HUES6 (cell line): ENCODE data around the gene PPP2R5B.

ENCODE experiments used
- H3K27ac ChIP-seq: 2 replicates; pipeline ENCODE4 v1.7.0; 2013; ENCODE audit warnings: low read depth, mild to moderate bottlenecking, low read length, inconsistent platforms
- H3K27me3 ChIP-seq: 2 replicates; pipeline ENCODE4 v1.6.1; 2013; ENCODE audit warnings: low read length; ENCODE audit not compliant: control insufficient read depth, insufficient read depth
- H3K36me3 ChIP-seq: 2 replicates; pipeline ENCODE4 v1.6.1; 2013; ENCODE audit warnings: low read length; ENCODE audit not compliant: control insufficient read depth, insufficient read depth
- H3K4me1 ChIP-seq: 2 replicates; pipeline ENCODE4 v1.6.1; 2013; ENCODE audit warnings: low read length; ENCODE audit not compliant: control insufficient read depth, insufficient read depth
- H3K4me3 ChIP-seq: 2 replicates; pipeline ENCODE4 v1.5.1; 2013; ENCODE audit warnings: low read depth, low read length
- H3K9ac ChIP-seq: one replicate; pipeline ENCODE4 v1.6.1; 2013; ENCODE audit warnings: mild to moderate bottlenecking, low read length
- H3K9me3 ChIP-seq: 2 replicates; pipeline ENCODE4 v1.6.1; 2013; ENCODE audit warnings: low read depth, low read length; ENCODE audit not compliant: control insufficient read depth, insufficient read depth

The PPP2R5B gene

DNA sequence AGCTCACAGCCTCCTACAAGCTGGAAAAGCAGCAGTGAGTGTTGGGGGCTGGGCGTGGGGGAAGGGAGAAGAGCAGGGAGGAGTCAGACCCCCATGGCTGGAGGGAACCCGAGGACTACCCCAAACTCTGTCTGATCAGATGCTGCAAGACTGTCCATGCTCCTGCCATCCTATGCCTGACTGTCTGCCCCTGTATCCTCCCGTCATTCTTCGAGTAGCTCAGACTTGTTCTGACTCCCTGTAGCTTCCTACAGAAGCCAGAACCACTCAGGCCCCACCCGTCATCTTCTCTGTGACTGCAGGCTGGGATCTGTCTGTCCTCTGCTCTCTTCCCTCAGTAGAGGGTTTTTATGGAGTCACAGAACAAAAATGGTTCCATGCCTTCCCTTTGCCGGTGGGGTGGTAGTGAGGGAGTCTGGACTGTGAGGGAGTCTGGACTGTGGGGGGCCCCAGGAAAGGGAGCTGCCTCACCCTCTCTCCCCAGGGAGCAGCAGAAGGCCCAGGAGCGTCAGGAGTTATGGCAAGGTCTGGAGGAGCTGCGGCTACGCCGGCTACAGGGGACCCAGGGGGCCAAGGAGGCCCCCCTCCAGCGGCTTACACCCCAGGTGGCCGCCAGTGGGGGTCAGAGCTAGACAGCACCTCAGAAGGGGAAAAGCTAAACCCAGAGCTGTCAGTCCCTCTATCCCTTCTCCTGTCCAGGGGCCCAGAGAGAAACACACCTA, 8.9 kb downstream of the PPP2R5B start:
- Histone ChIP-seq H3K36me3 (peaks cover 4% of the 10 kb centered on the region; the same call in 1 of the 2 replicates), H3K9me3 (no peaks in the 10 kb centered on the region), H3K4me1 (peaks cover 10% of the 10 kb centered on the region), H3K27me3 (no peaks in the 10 kb centered on the region), H3K4me3 (no peak overlapping the region), H3K9ac (no peak overlapping the region), H3K27ac (no peak overlapping the region)

DNA sequence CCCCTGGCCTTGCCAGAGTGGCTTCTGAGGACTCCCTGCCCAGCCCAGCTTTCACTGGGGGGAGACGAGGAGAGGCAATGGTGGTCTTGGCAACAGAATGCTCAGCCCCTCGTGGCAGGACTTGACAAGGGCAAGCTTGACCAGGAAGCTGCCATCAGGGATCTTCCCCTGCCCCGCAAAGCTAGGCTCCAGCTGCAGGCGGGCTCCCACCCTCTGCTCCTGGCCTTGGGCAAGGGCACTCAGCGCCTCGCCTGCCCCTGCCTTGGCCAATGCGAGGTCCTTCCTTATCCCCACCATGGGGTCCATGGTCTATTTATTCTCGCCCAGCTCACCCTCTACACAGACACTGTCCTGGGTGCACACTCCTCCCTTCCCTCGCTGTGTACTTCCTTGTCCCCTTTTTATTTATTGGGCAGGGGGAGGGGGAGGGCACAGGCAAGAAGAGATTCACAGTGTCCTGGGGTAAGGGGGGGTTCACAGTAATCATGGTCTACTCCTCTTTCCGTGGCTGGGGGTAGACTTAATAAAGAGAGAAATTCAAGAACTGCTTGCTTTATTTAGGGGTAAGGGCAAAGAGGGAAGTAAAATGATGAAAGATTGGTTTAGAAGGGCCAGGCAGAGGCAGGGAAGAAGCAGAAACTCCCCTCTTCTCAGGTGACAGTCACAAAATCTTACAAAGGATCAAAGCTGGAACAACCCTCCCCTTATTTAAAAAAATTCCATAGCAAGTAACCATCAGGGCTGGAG, 9.6 kb downstream of the PPP2R5B start:
- Histone ChIP-seq H3K4me3 (no peak overlapping the region), H3K27ac (no peak overlapping the region), H3K9ac (no peak overlapping the region), H3K27me3 (no peaks in the 10 kb centered on the region), H3K9me3 (no peaks in the 10 kb centered on the region), H3K4me1 (peaks cover 10% of the 10 kb centered on the region), H3K36me3 (peaks cover 4% of the 10 kb centered on the region; the same call in 1 of the 2 replicates)

DNA sequence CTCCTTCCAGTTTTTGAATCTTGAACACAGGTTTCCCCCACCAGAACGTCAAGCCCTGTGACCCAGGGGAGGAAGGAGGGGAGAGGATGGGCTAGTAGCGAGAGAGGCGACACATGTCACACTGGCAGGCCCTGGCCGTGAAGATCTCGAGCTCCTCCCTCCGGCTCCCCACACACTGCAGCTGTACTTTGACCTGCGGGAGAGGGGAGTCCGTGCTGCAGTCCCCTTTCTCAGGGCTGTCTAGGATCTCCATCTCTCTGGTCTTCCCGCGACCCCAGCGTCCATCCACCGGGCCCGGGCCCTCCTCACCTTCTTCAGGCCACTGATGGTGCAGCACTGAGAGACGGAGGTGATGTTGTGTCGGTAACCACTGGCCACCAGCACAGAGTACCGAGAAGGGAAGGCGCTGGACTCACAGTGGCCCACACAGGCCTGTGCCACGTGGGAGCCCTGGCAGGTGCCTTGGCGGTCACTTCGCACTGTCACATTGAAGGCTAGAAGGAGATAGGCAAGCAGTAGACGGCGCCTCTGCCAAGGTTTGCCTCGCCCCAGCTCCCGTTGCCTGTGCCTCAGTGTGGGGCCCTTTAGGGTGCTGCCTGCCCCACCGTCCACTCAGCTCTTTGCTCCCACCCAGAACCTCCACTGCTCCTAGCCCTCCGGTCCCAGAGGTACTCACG, 10.3 kb downstream of the PPP2R5B start:
- Histone ChIP-seq H3K4me1 (peaks cover 10% of the 10 kb centered on the region), H3K27ac (no peak overlapping the region), H3K36me3 (peaks cover 4% of the 10 kb centered on the region; the same call in 1 of the 2 replicates), H3K9ac (no peak overlapping the region), H3K27me3 (no peaks in the 10 kb centered on the region), H3K4me3 (no peak overlapping the region), H3K9me3 (no peaks in the 10 kb centered on the region)

DNA sequence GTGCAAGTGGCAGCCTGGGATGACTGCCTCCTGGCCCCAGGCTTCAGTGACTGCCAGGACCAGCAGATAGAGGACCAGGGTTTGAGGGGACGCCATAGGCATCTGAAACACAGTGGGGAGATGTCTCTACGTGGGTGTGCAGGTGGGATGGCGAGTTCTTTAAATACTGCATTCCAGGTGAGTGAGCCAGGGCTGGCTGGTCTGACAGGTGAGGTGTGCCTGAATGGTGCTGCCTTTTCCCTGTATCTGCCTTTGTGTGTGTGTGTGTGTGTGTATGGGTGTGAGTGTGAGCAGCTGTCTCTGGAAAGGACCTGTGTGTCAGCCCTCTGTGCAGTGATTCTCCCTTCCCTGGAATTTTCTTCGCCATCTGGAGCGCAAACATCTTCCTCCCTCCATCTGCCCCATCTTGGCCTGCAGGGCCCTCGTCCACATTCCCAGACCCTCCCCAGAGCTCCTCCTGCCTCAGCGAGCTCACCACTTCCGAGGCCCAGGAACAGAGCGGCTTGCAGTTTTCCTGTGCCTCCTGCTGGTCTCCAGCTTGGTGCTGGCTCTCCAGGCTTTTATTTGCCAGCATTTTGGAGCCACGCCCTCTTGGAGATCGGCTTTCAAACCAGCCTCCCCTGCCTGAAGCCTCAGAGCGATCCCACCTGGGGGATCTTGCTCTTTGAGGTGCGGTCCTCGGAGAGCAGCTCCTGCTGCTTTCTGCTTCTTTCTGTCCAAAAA, 11.0 kb downstream of the PPP2R5B start, which contains the start of gene GPHA2:
GPHA2 (minus strand) TSS at position 535 of the 723 bp plus-strand sequence; CDS start at position 102, 433 bp downstream.
- Histone ChIP-seq H3K4me1 (peaks cover 10% of the 10 kb centered on the region), H3K27me3 (no peaks in the 10 kb centered on the region), H3K9ac (no peak within 1 kb of the TSS), H3K4me3 (0 out of 2 replicates have a peak within 1 kb of the TSS, but pooled peaks have one; percentile 20), H3K27ac (no peak within 1 kb of the TSS), H3K9me3 (no peaks in the 10 kb centered on the region), H3K36me3 (0 out of 2 replicates have a peak, but pooled peaks cover under 1% of the 10 kb centered on the region)

DNA sequence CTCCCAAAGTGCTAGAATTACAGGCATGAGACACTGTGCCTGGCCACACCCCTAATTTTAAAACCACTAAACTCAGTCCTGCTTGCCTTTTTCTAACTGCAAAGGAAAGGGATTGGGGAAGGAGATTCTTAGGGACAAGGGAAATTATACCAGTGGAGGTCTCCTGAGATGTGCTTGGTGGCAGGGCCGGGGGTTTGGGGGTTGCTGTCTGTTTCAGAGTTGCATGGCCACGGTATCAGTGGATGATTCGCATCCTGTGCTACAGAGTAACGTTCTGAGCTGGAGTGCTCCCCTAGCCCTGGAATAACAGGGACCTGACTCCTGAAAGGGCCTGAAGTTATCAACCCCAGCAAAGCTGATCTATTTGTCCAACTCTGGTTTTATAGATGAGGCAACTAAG, 12.1 kb downstream of the PPP2R5B start:
- Histone ChIP-seq H3K36me3 (no peaks in the 10 kb centered on the region), H3K9me3 (no peaks in the 10 kb centered on the region), H3K27me3 (no peaks in the 10 kb centered on the region; the same call in 1 of the 2 replicates), H3K27ac (no peak overlapping the region), H3K9ac (no peak overlapping the region), H3K4me3 (no peak overlapping the region), H3K4me1 (peaks cover 10% of the 10 kb centered on the region)

DNA sequence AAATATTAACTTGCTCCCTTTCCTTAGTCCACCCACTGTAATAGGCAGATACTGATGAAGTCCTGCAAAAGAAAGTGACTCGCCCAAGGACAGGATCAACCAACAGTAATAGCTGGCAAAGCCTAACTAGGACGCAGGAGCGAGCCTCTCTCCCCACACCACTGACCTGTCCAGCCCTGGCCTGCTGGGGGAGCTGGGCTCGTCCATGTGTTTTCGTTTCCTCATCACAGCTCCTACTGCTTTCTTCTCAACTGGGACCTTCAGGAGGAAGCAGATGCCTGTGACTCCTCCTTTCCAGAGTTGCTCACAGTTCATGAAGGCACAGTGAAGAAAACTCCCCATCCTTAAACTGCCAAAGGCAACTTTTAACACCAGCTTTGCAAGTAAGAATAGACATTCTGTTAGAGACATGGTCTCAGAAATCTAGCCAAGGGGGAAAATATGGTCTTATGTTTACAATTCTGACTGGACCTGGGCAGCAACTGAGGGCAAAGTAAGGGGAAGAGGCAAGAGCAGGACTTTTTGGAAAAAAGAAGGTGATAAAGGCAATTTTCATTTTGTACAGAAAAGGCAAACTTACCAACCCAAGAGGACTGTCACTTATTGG, 22.8 kb downstream of the PPP2R5B start:
- no peak overlapping the region for H3K4me3 ChIP-seq
- no peak overlapping the region for H3K9ac ChIP-seq
- no peaks in the 10 kb centered on the region for H3K4me1 ChIP-seq
- no peaks in the 10 kb centered on the region for H3K9me3 ChIP-seq
- no peak overlapping the region for H3K27ac ChIP-seq
- H3K27me3 ChIP-seq, result peaks cover 11% of the 10 kb centered on the region; the same call in 1 of the 2 replicates
- no peaks in the 10 kb centered on the region for H3K36me3 ChIP-seq

DNA sequence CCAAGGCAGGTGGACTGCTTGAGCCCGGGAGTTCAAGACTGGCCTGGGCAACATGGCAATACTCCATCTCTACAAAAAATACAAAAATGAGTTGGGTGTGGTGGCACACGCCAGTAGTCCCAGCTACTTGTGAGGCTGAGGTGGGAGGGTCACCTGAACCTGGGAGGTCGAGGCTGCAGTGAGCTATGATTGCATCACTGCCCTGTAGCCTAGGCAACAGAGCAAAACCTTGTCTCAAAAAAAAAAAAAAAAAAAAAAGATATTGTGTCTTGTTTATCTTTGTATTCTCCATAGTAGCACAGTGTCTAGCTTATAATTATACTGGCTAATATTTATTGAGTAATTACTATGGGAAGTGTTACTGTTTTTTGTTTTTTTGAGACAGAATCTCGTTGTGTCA, 27.0 kb downstream of the PPP2R5B start:
- Histone ChIP-seq H3K27ac (no peak overlapping the region), H3K9me3 (no peaks in the 10 kb centered on the region), H3K4me1 (no peaks in the 10 kb centered on the region), H3K27me3 (peaks cover 8% of the 10 kb centered on the region; the same call in 1 of the 2 replicates), H3K9ac (no peak overlapping the region), H3K4me3 (no peak overlapping the region), H3K36me3 (no peaks in the 10 kb centered on the region)

DNA sequence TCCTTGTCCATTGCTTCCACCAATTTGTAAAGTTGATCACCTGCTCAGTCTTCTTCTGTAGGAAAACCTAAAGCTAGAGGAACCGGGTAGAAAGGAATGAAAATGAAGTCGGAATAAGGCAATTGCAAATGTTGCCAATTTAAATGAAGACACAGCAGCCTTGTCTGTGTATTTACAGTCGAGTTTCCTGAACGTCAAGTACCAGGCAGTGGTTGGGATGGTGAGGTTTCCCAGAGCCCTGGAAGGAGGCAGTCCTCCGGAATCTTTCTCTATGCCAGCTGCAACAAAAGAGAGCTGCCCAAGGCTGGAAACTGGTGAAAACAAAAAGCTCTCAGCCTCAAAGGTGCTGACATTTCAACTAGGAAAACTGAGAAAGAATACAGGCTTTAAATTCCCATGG, 29.7 kb downstream of the PPP2R5B start:
- H3K36me3 ChIP-seq, result no peaks in the 10 kb centered on the region
- H3K9ac ChIP-seq, result no peak overlapping the region
- peaks cover 8% of the 10 kb centered on the region; the same call in 1 of the 2 replicates for H3K27me3 ChIP-seq
- H3K4me3 ChIP-seq, result no peak overlapping the region
- H3K9me3 ChIP-seq, result no peaks in the 10 kb centered on the region
- no peak overlapping the region for H3K27ac ChIP-seq
- no peaks in the 10 kb centered on the region for H3K4me1 ChIP-seq

DNA sequence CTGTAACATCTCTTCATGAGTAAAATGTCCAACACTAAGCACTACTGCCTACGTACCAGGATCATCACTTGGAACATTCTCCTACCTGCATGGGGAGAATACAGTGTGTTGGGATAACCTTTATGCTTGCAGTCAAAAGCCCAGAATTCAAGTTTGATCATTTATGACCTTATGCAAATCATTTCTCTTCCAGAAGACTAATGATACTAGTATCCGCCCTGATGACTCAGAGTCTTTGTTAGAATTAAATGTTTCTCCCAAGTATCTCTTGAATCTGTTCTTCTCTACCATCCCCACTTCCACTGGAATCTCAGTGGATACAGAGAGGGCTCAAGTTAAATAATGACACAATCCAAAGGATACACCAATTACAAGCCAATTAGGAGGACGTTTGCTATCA, 35.0 kb downstream of the PPP2R5B start:
- Histone ChIP-seq H3K4me3 (no peak overlapping the region), H3K27ac (no peak overlapping the region), H3K9me3 (no peaks in the 10 kb centered on the region), H3K4me1 (no peaks in the 10 kb centered on the region), H3K36me3 (no peaks in the 10 kb centered on the region), H3K27me3 (0 out of 2 replicates have a peak, but pooled peaks cover 1% of the 10 kb centered on the region), H3K9ac (no peak overlapping the region)

DNA sequence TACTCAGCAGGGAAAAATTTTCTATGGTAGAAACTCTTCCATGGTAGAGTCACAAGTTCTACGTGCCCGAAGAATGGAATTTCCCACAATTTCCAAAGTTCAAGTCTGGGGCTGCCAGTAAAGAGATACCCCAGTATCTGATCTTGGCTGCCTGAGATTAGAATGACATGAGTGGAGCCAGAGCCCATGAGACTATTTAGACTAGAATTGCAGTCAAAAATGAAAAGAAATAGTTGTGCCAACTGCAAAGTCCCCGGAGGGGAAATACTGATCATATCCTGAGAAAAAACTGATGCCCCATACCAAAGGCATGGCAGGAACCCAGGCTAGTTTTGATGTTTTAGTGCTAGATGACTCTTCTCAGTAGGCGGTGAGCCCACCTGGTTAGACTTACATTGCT, 36.2 kb downstream of the PPP2R5B start:
- no peaks in the 10 kb centered on the region for H3K36me3 ChIP-seq
- H3K4me3 ChIP-seq, result no peak overlapping the region
- H3K9me3 ChIP-seq, result no peaks in the 10 kb centered on the region
- no peaks in the 10 kb centered on the region for H3K27me3 ChIP-seq
- H3K4me1 ChIP-seq, result no peaks in the 10 kb centered on the region
- H3K9ac ChIP-seq, result no peak overlapping the region
- H3K27ac ChIP-seq, result no peak overlapping the region
